CD4-positive, alpha-beta T cell treated with Interferon alpha-2 for 1 hour (primary cell): Measurements from ENCODE around the gene IL3.

Experiments
- DNase-seq, 2 donors: peaks; one replicate each; pipeline ENCODE4 v3.0.0-alpha.2; 2020 to 2022

IL3 gene

DNA sequence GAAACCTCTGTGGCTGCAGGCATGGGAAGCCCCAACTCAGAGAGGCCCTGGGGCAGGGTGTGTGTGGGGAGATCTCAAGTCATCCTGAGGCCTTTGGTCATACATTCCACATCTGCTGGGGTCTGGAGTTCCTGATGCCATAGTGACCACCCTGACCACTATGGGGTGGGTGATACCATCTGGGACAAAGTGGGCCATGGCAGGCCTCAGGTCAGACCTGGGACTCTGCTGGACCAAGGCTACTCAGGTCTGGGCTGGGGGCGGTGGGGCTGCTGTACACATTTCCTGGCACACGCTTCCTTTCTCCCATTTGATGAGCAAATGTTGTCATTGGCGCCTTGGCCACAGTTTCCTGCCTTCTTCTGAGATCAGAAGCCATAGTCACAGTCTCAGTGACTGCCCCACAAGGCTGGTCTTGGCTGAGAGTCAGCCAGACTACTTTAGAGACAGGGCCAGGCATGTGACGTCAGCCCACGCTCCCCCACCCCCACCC lies 33.9 kb upstream of the IL3 start:
- peak; percentile 59 to 76 for DNase-seq

DNA sequence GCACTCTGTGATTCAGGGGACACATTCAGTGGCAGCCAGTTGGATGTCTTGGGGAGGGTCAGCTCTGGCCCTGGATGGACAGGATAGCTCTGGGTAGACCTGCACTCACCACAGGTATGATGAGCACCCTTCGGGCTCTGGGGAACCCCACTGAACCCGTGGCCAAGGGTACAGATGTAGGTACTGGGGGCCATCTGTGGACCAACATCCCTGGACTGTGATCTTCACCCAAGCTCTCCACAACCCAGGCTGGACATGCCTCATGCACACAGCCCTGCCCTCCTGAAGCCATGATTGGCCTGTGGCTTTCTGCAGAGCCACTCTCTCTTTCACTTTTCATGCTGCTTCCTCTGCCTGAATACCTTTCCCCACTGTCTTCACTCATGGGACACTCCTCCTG lies 33.4 kb upstream of the IL3 start:
- DNase-seq, result peak in 1 of 2 donors; percentile 13

DNA sequence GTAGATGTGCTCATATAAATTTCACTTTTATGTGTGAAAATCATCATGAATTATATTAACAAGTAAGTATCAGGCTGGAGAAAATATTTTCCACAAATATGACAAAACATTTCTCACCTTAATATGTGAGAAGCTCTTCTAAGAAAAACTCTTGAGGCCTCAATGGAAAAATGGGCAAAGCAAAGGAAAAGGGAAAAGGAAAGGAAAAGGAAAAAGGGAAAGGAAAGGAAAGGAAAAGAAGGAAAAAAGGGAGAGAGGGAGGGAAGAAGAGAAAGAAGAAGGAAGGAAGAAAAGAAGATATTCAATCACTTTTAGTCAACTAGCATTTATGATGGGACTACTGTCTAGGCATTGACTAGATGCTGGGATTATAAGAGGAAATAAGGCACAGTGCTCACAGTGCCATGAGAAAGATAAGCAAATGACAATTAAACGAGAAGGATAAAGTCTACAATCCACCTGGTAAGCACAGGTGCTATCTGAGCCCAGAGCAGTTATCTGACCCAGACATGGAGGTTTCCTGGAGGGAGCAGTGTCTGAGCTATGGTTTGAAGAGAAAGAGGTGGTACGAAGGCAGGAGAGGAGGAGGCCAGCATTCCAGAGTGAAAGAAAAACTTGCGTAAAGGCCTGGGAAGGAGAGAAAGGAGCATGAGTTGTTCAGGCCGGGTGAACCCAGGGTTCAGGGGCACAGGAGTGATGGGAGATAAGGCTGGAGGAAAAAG lies 30.7 kb upstream of the IL3 start:
- DNase-seq, result no peak

DNA sequence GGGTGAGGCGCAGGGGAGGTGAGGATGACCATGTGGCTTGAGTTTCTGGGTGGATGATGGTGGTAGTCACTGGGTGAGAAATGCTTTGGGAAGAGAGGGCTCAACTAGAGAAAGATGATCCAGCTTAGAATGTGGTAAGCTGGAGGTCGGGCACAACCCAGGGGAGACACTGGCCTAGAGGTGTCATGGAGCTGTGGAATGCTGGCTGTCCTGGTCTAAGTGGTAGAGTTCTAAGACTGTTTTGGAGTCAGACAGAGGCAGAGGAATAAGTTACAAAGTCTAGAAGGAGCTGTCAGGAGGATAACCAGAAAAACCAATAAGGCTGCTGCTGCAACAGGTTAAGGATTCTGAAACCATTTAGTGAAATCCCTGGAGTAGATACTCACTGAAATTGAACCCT lies 29.8 kb upstream of the IL3 start:
- DNase-seq, result no peak

DNA sequence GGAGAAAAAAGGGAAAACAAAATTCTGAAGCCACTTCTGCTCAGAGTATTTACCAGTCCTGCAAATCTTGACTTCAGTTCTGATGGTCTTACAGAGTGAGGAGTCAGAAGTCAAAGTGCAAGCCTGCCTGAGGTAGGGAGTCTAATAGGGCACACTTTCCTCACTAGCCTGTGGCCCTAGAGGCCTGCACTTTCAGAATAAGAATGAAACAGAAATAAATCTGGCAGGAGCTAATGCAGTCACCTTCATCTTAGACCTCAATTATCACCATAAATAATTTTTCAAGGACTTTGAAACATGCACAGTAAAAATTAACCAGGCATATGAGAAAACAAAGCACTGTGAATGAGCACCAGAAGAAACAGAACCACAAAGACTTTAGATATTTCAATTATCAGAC lies 28.3 kb upstream of the IL3 start:
- DNase-seq, result no peak

DNA sequence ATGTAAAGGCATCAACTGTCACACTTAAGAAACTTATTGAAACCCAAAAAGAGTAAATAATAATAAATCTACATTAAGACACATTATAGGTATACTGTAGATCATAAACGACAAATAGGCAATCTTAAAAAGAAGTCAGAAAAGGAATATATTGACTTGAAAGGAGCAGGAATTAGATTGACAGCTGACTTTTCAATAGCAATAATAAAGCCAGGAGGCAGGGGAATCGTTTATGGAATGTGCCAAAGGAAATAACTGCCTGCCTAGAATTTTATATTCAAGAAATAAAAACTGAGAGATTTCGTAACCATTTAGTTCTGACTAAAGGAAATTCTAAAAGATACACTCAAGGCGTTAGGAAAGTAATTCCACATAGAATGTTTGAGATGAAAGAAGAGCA lies 27.3 kb upstream of the IL3 start:
- no peak for DNase-seq

DNA sequence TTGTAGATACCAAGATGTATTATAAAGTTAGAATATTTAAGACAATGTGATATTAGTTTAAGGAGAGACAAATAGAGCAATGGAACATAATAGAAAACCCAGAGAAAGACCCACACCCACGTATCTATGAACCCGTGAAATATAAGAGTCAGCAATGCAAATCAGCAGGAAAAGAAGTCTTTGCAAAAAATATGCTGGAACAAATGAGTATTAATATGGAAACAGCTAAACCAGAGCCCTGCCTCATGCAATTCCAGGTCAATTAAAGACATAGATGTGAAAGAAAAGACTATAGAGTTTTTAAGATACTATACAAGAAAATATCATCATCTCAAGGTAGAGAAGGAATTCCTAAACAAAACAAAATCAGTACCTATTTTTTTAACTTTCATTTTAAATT lies 23.1 kb upstream of the IL3 start:
- no peak for DNase-seq

DNA sequence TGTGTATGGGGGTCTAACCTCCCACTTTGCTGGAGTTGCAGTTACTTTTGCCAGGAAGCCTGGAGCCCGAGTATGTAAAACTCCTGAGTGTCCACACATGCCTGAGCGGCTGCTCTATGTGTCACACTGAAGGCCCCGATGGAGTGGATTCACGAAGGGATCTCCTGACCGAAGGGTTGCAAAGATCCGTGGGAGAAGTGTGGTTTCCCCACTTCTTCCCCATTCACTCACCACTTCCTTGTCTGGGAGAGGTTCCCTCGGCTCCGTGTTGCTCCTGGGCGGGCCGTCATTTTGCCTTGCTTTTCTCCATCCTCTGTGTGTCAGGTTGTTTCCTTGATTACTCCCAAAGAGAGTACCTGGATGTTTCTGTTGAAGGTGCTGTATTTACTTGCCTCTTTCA lies 16.2 kb upstream of the IL3 start:
- no peak for DNase-seq

DNA sequence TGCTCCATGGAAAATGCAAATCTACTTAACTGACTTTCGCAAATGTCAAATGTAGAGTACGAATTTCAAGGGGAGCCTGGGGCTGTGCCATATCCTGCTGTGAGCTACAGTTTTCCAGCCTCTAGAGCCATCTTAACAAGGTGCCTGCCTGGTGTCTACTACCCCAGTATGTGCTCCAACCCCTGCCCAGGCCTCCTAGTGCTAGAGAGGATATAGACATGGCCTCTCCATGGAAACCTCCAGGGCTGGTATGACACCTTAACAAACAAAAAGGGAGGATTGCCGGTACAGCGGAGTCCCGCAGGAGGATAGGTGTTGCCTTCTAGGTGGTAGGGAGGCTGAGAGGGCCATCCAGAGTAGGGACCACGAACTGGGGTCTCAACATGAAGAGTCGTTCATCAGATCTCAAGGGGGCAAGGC lies 13.6 kb upstream of the IL3 start:
- no peak for DNase-seq

DNA sequence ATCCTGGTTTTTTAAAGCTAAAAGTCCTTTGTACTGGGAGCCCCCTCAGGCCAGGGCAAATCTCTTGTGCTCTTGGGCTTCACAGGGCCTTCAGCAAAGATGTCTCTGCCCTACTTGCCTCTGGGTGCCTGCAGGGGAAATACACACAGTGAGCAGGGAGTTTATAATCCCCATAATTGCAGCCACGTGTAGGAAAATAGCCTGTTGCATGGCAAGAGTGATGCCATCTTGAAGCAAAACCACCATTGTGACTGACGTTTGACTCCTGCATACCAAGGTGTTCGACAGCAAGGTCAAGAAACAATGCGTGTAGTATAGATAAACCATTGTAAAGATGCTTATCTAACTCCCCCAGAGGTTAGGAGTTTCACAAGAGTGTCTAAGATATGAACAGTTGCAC lies 11.4 kb upstream of the IL3 start:
- no peak for DNase-seq

DNA sequence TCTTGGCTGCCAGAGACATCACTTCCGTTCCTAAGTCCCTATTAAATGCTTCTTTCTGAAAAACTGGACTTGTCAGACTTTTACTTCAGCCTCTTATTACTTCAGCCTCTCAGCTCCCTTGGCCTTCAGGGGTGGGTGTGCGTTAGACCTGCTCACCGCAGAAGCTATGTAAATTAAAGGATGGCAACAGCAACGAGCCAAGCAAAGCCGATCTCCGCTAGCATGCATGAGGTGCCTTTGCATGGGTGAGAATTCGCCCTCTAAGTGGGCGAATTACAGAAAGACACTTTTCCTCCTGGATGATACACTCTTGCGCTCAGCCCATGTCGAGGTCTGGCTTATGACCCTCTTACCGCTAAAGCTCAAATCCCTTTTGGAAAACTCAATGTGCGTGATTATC lies 10.9 kb upstream of the IL3 start:
- no peak for DNase-seq

DNA sequence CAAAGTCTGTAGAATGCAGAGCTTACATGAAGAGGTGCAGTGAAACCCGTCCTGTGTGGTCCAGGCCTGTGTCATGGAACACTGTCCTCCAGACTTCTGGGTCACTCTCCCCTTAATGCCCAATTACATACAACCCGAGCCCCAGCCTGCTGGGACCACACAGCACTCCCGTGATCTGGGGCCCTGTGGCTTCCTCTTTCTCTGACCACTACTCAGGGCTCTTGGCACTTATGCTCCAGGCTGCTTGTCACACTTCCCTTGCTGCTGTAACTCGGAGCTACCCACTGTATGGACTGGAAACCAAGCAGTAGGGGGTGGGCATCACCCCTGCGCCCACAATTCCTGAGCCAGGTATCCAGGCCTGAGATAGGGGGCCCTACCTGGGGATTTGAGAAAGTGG lies 10.3 kb upstream of the IL3 start:
- no peak for DNase-seq

DNA sequence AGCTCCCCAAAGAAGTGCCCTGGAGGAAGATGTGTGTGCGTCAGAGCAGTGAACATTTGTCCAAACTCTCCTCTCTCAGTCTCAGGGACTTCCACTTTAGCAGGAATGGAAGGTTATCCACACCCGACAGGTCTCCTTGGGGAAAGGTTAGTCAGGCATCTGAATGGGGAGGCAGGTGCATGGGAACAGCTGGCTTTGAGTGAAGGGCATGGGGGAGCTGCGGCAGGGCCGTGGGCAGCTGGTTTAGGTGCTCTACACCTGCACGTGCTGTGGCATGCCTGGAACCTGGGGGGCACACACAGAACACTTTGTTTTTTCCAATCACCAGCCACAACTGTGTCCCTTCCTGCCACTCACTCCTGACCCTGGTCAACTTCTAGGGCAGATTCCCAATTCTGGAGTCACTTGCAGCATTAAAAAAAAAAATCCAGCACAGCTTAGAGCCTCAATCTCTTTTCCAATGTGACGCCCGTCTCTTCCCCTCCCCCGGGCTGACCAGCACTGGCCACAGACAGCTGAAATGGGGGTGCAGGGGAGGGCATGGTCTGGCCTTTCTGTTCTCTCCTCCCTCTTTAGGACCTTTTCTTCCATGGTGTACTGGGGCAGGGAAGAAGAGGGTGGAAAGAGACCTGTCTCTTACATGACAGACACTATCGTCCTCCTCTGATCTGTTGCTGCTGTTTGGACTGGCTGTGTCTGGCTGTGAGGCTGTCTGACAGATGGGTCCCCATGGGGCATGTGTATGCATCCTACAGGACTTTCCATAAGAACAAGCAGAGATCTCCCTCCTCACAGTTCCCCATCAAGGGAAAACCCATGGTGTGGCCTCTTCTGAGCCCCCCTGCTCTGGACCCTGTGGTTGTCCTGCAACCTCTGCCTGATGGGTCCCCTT lies 9.5 kb upstream of the IL3 start:
- no peak for DNase-seq

DNA sequence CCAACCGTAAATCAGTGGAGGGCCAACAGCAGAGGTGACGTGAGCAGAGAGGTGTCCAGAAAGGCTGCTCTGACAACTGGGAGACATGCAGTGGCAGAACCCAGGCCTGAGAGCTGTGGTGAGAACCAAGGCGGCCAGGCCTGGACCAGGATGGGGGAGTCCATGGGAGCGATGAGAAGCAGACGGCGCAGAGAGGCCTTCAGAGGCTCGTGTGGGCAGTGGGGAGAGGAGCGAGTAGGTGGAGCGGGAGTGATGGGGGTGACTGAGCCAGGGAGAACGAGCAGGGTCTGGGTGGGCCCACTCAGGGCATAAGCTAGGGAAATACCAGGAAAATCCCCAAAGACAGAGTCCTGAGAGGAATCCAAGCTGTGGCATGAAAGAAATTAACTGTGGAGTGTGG lies 7.9 kb upstream of the IL3 start:
- no peak for DNase-seq

DNA sequence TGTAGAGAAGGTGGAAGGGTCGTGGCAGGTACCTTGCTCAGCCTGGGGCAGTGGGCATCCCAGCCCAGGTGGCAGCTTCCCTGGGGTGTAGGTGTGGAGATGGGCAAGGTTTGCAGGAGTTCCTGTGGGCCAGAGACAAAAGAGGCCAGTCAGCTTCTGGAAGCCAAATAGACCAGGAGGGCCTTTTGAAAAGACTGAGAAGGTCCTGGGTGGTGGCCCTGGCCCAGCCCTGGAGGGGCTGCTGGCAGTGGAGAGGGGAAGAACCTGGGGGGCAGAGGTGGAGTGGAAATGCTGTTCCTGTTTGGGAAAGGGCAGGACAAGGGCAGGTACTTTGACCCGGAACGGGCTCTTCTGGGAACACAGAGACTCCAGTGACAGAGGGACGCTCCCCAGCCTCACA lies 7.0 kb upstream of the IL3 start:
- no peak for DNase-seq

DNA sequence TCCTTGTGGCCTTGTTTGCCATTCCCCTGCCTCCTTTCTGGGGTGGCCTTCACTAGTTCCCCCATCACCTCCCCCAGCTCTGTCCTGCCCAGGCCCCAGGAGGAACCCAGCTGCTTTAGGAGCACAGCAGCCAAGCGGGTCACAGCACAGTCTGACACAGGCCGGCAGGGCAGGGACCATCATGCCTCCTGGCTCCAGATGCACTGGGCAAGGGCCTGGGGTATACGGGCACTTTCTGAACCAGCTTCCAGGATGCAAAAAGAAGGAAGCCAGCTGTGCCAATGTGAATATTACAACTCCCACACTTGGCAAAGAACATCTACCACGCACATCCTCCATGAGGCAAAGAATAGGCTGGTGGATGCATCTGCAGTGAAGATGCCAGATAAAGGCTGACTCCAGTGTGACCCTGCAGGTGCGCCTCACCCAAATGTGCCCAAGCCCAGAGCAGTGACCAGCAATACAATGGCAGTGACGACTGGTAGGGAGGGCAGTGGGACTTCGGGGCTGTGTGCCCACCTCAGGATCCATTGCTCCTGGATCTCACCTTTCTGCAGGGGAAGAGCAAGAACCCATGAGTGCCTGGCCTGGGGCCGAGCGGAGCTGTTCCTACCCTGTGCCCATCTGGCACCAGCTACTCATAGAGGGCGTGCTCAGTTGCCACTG lies 6.3 kb upstream of the IL3 start:
- DNase-seq, result no peak

DNA sequence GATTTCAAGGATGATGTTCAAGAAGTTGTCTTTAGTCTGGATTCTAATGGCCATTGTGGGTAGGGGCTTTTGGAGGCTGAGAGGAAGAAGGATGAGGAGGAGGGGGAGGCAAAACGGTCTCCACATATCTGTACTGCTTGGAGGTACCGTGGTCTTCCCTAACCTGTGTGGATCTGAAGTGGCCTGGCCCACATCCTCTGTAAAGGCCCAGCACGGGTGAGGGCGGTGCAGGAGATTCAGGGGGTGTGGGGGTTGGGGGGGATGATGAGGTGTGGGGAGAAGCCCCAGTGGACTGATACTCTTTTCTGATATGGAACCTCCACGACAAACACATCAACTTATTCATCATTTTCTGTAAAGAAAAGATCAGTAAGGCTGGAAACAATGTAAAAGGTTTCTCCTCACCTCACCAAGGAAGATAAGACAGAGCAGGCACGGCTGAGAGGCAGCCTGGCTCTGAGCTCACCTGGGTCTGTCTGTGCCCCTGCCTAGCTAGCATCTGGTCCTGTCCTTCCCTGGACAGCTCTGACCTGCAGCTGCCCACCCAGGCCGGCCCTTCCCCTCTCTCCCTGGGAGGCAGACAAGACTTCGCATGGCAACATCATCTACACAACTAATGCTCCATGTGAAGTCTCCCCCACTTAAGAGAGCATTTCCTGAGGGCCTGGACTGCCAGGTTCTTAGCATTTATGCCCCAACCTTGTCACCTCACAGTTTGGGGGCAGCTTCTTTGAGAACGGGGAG lies 5.6 kb upstream of the IL3 start:
- no peak for DNase-seq

DNA sequence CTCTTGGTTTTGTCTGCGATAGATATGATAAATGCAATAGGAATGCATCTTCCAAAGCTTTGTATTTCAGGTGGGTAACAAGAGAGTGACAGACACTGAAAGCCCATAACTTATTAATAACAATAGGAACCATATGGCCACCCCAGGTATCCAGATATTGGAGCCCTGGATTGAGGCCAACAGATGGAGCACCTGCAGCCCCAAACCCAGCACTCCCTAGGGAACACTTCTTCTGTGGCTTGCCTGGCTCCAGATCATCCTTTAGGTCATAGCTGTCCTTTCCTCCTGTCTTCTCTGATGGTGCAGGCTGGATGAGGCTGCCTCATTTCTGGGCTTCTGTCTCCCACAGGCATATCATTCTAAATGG lies 5.0 kb upstream of the IL3 start:
- DNase-seq, result no peak

DNA sequence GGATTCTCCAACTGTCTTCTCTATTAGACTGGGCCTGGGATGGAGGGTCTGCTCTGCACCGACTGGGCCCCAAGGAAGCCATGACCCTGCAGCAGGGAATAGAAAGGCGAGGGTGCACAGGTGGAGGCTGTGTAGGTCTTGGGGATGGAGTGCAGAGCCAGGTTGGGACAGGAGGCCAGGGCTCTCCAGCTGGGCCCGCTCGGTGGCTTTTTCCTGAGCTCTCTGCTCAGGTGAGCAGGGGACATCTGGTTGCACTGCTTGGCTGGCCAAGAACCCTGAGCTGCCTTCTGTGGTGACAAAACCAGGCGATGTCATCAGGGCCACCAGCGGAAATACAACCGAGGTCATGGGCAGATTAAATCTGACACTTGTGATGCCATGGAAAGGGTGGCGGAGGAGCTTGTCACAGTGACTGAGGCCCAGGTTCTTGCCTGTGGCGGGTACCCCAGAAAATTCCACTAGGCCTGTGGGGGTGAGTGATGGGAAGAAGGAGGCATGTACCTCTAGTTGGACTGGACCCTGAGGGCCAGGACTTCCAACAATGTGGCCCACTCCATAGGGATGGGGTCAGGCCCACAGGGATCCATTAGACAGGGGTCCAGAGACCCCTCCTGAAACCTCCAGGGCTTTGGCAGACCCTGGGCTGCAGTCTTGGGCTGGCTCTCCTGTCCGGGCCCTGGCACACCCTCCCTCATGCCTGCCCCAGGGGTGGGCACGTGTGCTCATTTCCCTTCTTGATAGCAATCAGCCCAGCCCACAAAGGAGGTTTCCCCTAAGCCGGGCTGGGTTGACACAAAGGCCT lies 4.4 kb upstream of the IL3 start:
- DNase-seq, result peak; percentile 56 to 77

DNA sequence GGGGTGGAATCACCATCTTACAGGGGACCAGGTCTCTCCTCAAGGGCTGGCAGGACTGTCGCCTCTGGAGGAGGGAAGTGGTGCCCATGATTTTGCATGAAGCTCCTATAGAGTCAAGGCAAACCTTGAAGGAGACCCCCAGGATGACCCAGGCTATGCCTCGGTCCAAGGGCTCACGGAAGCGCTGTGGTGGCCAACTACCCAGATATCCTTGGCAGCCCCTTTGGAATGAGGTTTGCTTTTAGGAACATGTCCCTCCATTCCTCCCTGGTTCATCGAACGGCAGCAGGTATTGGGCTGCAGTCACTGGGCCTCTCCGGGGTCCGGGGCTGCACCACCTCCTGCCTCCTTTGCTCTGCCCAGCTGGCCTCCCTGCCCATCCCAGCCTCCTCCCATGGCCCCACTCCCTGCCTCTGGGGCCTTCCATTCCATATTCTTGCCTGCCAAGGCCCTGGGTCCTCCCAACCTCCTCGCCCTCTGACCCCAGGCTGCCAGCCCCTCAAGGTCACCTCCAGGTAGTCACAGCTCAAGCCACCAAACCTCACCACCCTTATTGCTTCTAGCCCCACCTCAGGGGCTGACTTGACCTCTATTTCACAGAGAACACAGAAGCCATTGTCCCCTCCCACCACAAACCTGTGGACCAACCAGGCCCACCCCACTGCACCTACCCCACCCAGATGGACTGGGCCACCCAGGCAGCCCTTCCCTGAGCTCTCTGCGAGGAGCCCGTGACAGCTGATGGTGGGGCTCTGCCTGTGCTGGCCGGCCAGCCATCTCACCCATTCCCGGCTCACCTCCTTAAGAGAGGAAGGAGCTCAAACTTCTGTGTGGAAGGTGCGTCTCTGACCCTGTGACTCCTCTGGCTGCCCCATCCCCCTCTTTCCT lies 3.6 kb upstream of the IL3 start:
- no peak for DNase-seq
